WTC11 (cell line): ENCODE data around the gene SLC2A9. TPM values are rescaled to one million over a fixed set of nuclear protein-coding genes. Genes with fewer than 3 reads are reported as not detected.

Experiments
- ATAC-seq: fragments of 200-7000 bp; cut with Tn5 transposase; 2 replicates; pipeline ENCODE4 v1.10.0; 2021; ENCODE audit warnings: mild to moderate bottlenecking, moderate library complexity
- CTCF ChIA-PET: fragments of 300-600 bp; sonication (Branson Sonifier 250); formaldehyde crosslinking; loops from one replicate; lab custom pipeline; 2021; ENCODE audit warnings: antibody characterized with exemption; lab: Charles Lee
- POLR2A ChIA-PET: fragments of 350-600 bp; sonication (Branson Sonifier 250); formaldehyde crosslinking; loops from one replicate; lab custom pipeline; 2021; ENCODE audit warnings: antibody characterized with exemption; lab: Charles Lee
- DNase-seq: peaks from one replicate; pipeline ENCODE4 v3.0.0; 2021; ENCODE audit warnings: low spot score
- H3K27ac Mint-ChIP-seq: 2 replicates; pipeline ENCODE4 v1.8.0; 2021; ENCODE audit warnings: mixed read lengths
- H3K27me3 Mint-ChIP-seq: 2 replicates; pipeline ENCODE4 v1.8.0; 2021; ENCODE audit warnings: low read depth, mild to moderate bottlenecking, moderate library complexity, mixed read lengths
- H3K36me3 Mint-ChIP-seq: 2 replicates; pipeline ENCODE4 v1.8.0; 2021; ENCODE audit warnings: mixed read lengths
- H3K4me1 Mint-ChIP-seq: 2 replicates; pipeline ENCODE4 v1.8.0; 2022; ENCODE audit warnings: mixed read lengths
- H3K4me3 Mint-ChIP-seq: 2 replicates; pipeline ENCODE4 v1.8.0; 2021; ENCODE audit warnings: mild to moderate bottlenecking, moderate library complexity, mixed read lengths
- H3K9me3 Mint-ChIP-seq: 2 replicates; pipeline ENCODE4 v1.8.0; 2021; ENCODE audit warnings: mixed read lengths
- CDX4 ChIP-seq: fragments of 250-450 bp; sonication (Bioruptor Pico); IDR thresholded peaks from 2 replicates; pipeline ENCODE4 v1.9.0; 2021; ENCODE audit warnings: moderate library complexity, mild to moderate bottlenecking, inconsistent platforms, borderline replicate concordance
- E2F1 ChIP-seq: sonication (generic); formaldehyde crosslinking; IDR thresholded peaks from 2 replicates; pipeline ENCODE4 v1.8.0; 2022; ENCODE audit warnings: mild to moderate bottlenecking, missing genetic modification reagents
- E2F4 ChIP-seq: sonication (generic); formaldehyde crosslinking; IDR thresholded peaks from 2 replicates; pipeline ENCODE4 v1.8.1; 2022; ENCODE audit warnings: low read depth, mild to moderate bottlenecking, moderate library complexity, missing genetic modification reagents, borderline replicate concordance
- ELF4 ChIP-seq: sonication (generic); formaldehyde crosslinking; IDR thresholded peaks from 2 replicates; pipeline ENCODE4 v1.8.1; 2022; ENCODE audit warnings: low read depth, mild to moderate bottlenecking, moderate library complexity, missing genetic modification reagents
- FOXJ3 ChIP-seq: sonication (generic); formaldehyde crosslinking; IDR thresholded peaks from 2 replicates; pipeline ENCODE4 v1.9.0; 2021; ENCODE audit warnings: missing genetic modification reagents, mild to moderate bottlenecking, borderline replicate concordance
- GRHL2 ChIP-seq: fragments of 250-450 bp; sonication (Bioruptor Pico); IDR thresholded peaks from 2 replicates; pipeline ENCODE4 v1.8.0; 2022; ENCODE audit warnings: mild to moderate bottlenecking, moderate library complexity; ENCODE audit not compliant: insufficient replicate concordance, severe bottlenecking
- GTF2I ChIP-seq: fragments of 250-450 bp; sonication (Bioruptor Pico); conservative IDR thresholded peaks from 2 replicates; pipeline ENCODE4 v1.4.0; 2021; ENCODE audit warnings: mild to moderate bottlenecking
- IRF1 ChIP-seq: sonication (generic); formaldehyde crosslinking; IDR thresholded peaks from 2 replicates; pipeline ENCODE4 v1.8.0; 2023; ENCODE audit warnings: missing genetic modification reagents
- JUN ChIP-seq: sonication (generic); formaldehyde crosslinking; IDR thresholded peaks from 2 replicates; pipeline ENCODE4 v1.8.0; 2023; ENCODE audit warnings: mild to moderate bottlenecking, missing genetic modification reagents
- KAT7 ChIP-seq: sonication (generic); formaldehyde crosslinking; IDR thresholded peaks from 2 replicates; pipeline ENCODE4 v1.8.1; 2023; ENCODE audit warnings: missing genetic modification reagents, mild to moderate bottlenecking, borderline replicate concordance
- SOX15 ChIP-seq: fragments of 250-450 bp; sonication (Bioruptor Pico); IDR thresholded peaks from 2 replicates; pipeline ENCODE4 v1.9.0; 2021; ENCODE audit warnings: mild to moderate bottlenecking
- TEAD4 ChIP-seq: sonication (generic); formaldehyde crosslinking; IDR thresholded peaks from 2 replicates; pipeline ENCODE4 v1.8.0; 2022; ENCODE audit warnings: mild to moderate bottlenecking, missing genetic modification reagents
- USF2 ChIP-seq: sonication (generic); formaldehyde crosslinking; IDR thresholded peaks from 2 replicates; pipeline ENCODE4 v1.8.1; 2023; ENCODE audit warnings: mild to moderate bottlenecking, missing genetic modification reagents, moderate library complexity
- ZBTB21 ChIP-seq: sonication (generic); formaldehyde crosslinking; IDR thresholded peaks from 2 replicates; pipeline ENCODE4 v1.8.1; 2023; ENCODE audit warnings: mild to moderate bottlenecking, missing genetic modification reagents, borderline replicate concordance
- ZMAT4 ChIP-seq: fragments of 250-450 bp; sonication (Bioruptor Pico); IDR thresholded peaks from 2 replicates; pipeline ENCODE4 v1.9.0; 2021; ENCODE audit warnings: mild to moderate bottlenecking
- ZNF219 ChIP-seq: sonication (generic); formaldehyde crosslinking; IDR thresholded peaks from 2 replicates; pipeline ENCODE4 v1.8.0; 2023; ENCODE audit warnings: missing genetic modification reagents, mild to moderate bottlenecking, borderline replicate concordance
- ZNF232 ChIP-seq: sonication (generic); formaldehyde crosslinking; IDR thresholded peaks from 2 replicates; pipeline ENCODE4 v1.8.0; 2022; ENCODE audit warnings: mild to moderate bottlenecking, missing genetic modification reagents
- ZNF263 ChIP-seq: sonication (generic); formaldehyde crosslinking; IDR thresholded peaks from 2 replicates; pipeline ENCODE4 v1.8.1; 2022; ENCODE audit warnings: low read depth, mild to moderate bottlenecking, moderate library complexity, missing genetic modification reagents
- ZNF512 ChIP-seq: sonication (generic); formaldehyde crosslinking; IDR thresholded peaks from 2 replicates; pipeline ENCODE4 v1.8.1; 2022; ENCODE audit warnings: missing genetic modification reagents, borderline replicate concordance
- total RNA-seq: library from RNA; stranded (reverse); gene quantifications from 3 replicates; pipeline ENCODE4 v1.2.3, GENCODE V29; 2021
- TF ChIP-seq, protein P1 (sequence below): sonication (generic); formaldehyde crosslinking; IDR thresholded peaks from 2 replicates; pipeline ENCODE4 v1.8.0; 2022; ENCODE audit warnings: mild to moderate bottlenecking, missing genetic modification reagents
- TF ChIP-seq, protein P2 (sequence below): sonication (generic); formaldehyde crosslinking; IDR thresholded peaks from 2 replicates; pipeline ENCODE4 v1.8.1; 2022; ENCODE audit warnings: low read depth, missing genetic modification reagents, borderline replicate concordance
- TF ChIP-seq, protein P3 (sequence below): sonication (generic); formaldehyde crosslinking; IDR thresholded peaks from 2 replicates; pipeline ENCODE4 v1.8.1; 2023; ENCODE audit warnings: mild to moderate bottlenecking, moderate library complexity, missing genetic modification reagents

SLC2A9 gene
- total RNA-seq, 1 experiment from 2014 or later: not detected

GRCh38 chr4:9826551-9826950 lies 194.7 kb downstream of the SLC2A9 start:
- ATAC-seq (no peak), DNase-seq (no peak)
- Mint-ChIP-seq H3K9me3 (no peaks in the 10 kb centered on the region), H3K27me3 (peaks cover 2% of the 10 kb centered on the region; the same call in 1 of the 2 replicates), H3K36me3 (no peaks in the 10 kb centered on the region), H3K27ac (no peak overlapping the region), H3K4me3 (no peak overlapping the region), H3K4me1 (no peaks in the 10 kb centered on the region)
- ChIA-PET POLR2A (no interaction called here), CTCF (no interaction called here)
- no peak for TF ChIP-seq ZNF512 (CRISPR knock-in tag)
- TF ChIP-seq FOXJ3: no peak
- TF ChIP-seq ELF4 (CRISPR knock-in tag): no peak
- TF ChIP-seq E2F1 (CRISPR knock-in tag): no peak
- no peak for TF ChIP-seq ZNF232 (CRISPR knock-in tag)
- TF ChIP-seq ZBTB21: no peak
- TF ChIP-seq USF2 (CRISPR knock-in tag): no peak
- TF ChIP-seq GRHL2: no peak
- TF ChIP-seq ZNF263 (CRISPR knock-in tag): no peak
- no peak for TF ChIP-seq JUN (CRISPR knock-in tag)
- TF ChIP-seq IRF1 (CRISPR knock-in tag): no peak
- TF ChIP-seq ZNF219 (CRISPR knock-in tag): no peak
- TF ChIP-seq, protein P1, sequence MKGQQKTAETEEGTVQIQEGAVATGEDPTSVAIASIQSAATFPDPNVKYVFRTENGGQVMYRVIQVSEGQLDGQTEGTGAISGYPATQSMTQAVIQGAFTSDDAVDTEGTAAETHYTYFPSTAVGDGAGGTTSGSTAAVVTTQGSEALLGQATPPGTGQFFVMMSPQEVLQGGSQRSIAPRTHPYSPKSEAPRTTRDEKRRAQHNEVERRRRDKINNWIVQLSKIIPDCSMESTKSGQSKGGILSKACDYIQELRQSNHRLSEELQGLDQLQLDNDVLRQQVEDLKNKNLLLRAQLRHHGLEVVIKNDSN (CRISPR knock-in tag): no peak

DNA sequence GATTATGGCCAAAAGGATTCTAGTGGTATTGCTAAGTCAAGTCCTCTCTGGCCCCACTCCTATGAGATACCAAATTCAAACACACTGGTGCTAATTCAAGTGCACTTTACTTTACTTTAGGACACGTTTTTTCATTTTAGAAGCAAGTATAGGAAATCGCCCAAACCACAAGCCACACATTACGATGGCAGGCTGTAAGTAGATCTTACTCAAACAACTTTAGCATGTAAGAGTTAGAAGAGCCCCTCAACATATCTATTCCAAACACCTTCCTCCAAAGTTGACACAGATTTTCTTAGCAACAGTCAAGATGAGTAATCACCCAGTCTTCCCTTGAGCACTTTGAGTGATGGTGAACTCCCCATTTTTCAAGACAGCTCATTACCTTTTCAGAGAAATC lies 196.2 kb downstream of the SLC2A9 start:
- H3K36me3 Mint-ChIP-seq: no peaks in the 10 kb centered on the region
- CTCF ChIA-PET: no interaction called here
- peaks cover 2% of the 10 kb centered on the region; the same call in 1 of the 2 replicates for H3K27me3 Mint-ChIP-seq
- POLR2A ChIA-PET: no interaction called here
- no peak for ATAC-seq
- DNase-seq: no peak
- no peak overlapping the region for H3K27ac Mint-ChIP-seq
- H3K9me3 Mint-ChIP-seq: no peaks in the 10 kb centered on the region
- H3K4me1 Mint-ChIP-seq: no peaks in the 10 kb centered on the region
- TF ChIP-seq E2F4 (CRISPR knock-in tag): no peak
- TF ChIP-seq SOX15 (CRISPR knock-in tag): no peak
- TF ChIP-seq ZBTB21: no peak
- no peak for TF ChIP-seq GRHL2
- TF ChIP-seq TEAD4 (CRISPR knock-in tag): no peak
- TF ChIP-seq, protein P2, sequence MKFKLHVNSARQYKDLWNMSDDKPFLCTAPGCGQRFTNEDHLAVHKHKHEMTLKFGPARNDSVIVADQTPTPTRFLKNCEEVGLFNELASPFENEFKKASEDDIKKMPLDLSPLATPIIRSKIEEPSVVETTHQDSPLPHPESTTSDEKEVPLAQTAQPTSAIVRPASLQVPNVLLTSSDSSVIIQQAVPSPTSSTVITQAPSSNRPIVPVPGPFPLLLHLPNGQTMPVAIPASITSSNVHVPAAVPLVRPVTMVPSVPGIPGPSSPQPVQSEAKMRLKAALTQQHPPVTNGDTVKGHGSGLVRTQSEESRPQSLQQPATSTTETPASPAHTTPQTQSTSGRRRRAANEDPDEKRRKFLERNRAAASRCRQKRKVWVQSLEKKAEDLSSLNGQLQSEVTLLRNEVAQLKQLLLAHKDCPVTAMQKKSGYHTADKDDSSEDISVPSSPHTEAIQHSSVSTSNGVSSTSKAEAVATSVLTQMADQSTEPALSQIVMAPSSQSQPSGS (CRISPR knock-in tag): no peak
- TF ChIP-seq, protein P3, sequence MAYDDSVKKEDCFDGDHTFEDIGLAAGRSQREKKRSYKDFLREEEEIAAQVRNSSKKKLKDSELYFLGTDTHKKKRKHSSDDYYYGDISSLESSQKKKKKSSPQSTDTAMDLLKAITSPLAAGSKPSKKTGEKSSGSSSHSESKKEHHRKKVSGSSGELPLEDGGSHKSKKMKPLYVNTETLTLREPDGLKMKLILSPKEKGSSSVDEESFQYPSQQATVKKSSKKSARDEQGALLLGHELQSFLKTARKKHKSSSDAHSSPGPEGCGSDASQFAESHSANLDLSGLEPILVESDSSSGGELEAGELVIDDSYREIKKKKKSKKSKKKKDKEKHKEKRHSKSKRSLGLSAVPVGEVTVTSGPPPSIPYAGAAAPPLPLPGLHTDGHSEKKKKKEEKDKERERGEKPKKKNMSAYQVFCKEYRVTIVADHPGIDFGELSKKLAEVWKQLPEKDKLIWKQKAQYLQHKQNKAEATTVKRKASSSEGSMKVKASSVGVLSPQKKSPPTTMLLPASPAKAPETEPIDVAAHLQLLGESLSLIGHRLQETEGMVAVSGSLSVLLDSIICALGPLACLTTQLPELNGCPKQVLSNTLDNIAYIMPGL (CRISPR knock-in tag): no peak
- no peak for TF ChIP-seq GTF2I (CRISPR knock-in tag)
- TF ChIP-seq ZNF219 (CRISPR knock-in tag): no peak
- no peak for TF ChIP-seq CDX4 (CRISPR knock-in tag)
- TF ChIP-seq KAT7 (CRISPR knock-in tag): no peak
- no peak for TF ChIP-seq ZMAT4 (CRISPR knock-in tag)
- H3K4me3 Mint-ChIP-seq: no peak overlapping the region
